ENCODE results near the gene SERPINB7. TPM values are rescaled to one million over a fixed set of nuclear protein-coding genes. Genes with fewer than 3 reads are reported as not detected.

SERPINB7 gene
- total RNA-seq, 1 experiment from 2014 or later: not detected

DNA sequence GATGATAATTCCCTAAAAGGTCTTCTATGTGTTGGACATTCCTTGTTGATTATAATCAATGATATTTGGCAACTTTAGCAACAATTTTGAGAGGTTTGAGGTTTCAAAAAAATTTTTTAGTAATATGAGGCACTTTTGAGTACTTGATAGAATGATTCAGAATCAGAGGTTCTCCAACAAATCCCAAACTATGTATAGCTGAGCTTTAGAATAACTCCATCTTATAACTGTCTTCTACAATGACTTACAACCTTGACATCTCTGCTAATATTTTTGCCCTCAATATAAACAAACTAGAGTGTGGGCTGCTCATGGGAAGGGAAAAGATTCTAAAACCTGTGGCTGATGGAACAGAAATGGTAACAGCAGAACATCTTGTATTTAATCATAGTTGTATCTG, 21.5 kb upstream of the SERPINB7 start:
- ChIA-PET POLR2A (no interaction called here), CTCF (interaction anchor here (0.8 to 1.0 kb wide), 2 partner anchors 90 to 170 kb away, joined by 3 read pairs; no protein-coding TSS in a partner anchor), RAD21 (ENCODE audit: low non-redundant PET in 1 of 2, low total read pairs in 2 of 2, uncharacterized antibody in 2 of 2, unreplicated experiment in 2 of 2) (no interaction called here)
- H3K27me3 ChIP-seq (ENCODE audit: insufficient read depth, low read length): no peaks in the 10 kb centered on the region
- H3K9me3 ChIP-seq (ENCODE audit: control insufficient read depth in 1 of 2, insufficient read depth in 1 of 2, low read depth in 1 of 2, low read length in 2 of 2): no peaks in the 10 kb centered on the region
- no peak overlapping the region for H2AFZ ChIP-seq (ENCODE audit: low read depth, low read length, poor library complexity, severe bottlenecking)
- intact Hi-C loops (cut with micrococcal nuclease): no loop called here
- H3K4me3 ChIP-seq (replicated peaks in 1 of 2; ENCODE audit: low read depth in 1 of 2, low read length in 2 of 2): no peak overlapping the region
- H3K9me2 ChIP-seq (ENCODE audit: insufficient read depth): no peaks in the 10 kb centered on the region
- no peak overlapping the region for H3K4me2 ChIP-seq (ENCODE audit: low read length)
- no peak overlapping the region for H3K27ac ChIP-seq (ENCODE audit: low read depth, low read length)
- no peaks in the 10 kb centered on the region for H4K20me1 ChIP-seq (ENCODE audit: insufficient read depth)
- no peak for ATAC-seq
- H3K36me3 ChIP-seq (ENCODE audit: control insufficient read depth in 1 of 2, insufficient read depth in 2 of 2, low read length in 2 of 2): no peaks in the 10 kb centered on the region
- no peak for DNase-seq (ENCODE audit: low read depth, low spot score)
- H3K4me1 ChIP-seq (ENCODE audit: control insufficient read depth in 1 of 2, insufficient read depth in 2 of 2, low read length in 2 of 2): no peaks in the 10 kb centered on the region
- H3K79me2 ChIP-seq (ENCODE audit: insufficient read depth, low read length): no peaks in the 10 kb centered on the region
- BruUV-seq (replicated peaks): no TSS peak
- TF ChIP-seq SIN3A (IDR thresholded peaks at IDR 0.05; ENCODE audit: low read depth) (no peak), ELF1 (IDR thresholded peaks at IDR 0.05; ENCODE audit: borderline replicate concordance, low read depth) (no peak), CBX3 (IDR thresholded peaks at IDR 0.05; ENCODE audit: low read depth) (no peak), SRF (IDR thresholded peaks at IDR 0.05; ENCODE audit: low read depth) (no peak), FOSL1 (IDR thresholded peaks at IDR 0.05; ENCODE audit: low read depth) (no peak), CTCF (IDR thresholded peaks at IDR 0.05 in 2 of 3, conservative IDR thresholded peaks at IDR 0.05 in 1 of 3; ENCODE audit: borderline replicate concordance in 1 of 3, insufficient read depth in 1 of 3, low read depth in 2 of 3, low read length in 2 of 3) (no peak), REST (IDR thresholded peaks at IDR 0.05; ENCODE audit: low read depth) (no peak), CEBPB (IDR thresholded peaks at IDR 0.05; ENCODE audit: low read depth) (no peak), EGR1 (IDR thresholded peaks at IDR 0.05; ENCODE audit: low read depth) (no peak), POLR2A (IDR thresholded peaks at IDR 0.05; ENCODE audit: borderline replicate concordance, extremely low read depth, insufficient read depth, insufficient read length) (no peak), YY1 (IDR thresholded peaks at IDR 0.05; ENCODE audit: extremely low read depth, insufficient replicate concordance, low read depth, low read length) (no peak), ATF3 (IDR thresholded peaks at IDR 0.05) (no peak), SP1 (IDR thresholded peaks at IDR 0.05; ENCODE audit: low read depth) (no peak), ZNF274 (IDR thresholded peaks at IDR 0.05; ENCODE audit: low read depth, low read length) (no peak), EZH2 (IDR thresholded peaks at IDR 0.05) (no peak)
- TF ChIP-seq, protein P1, sequence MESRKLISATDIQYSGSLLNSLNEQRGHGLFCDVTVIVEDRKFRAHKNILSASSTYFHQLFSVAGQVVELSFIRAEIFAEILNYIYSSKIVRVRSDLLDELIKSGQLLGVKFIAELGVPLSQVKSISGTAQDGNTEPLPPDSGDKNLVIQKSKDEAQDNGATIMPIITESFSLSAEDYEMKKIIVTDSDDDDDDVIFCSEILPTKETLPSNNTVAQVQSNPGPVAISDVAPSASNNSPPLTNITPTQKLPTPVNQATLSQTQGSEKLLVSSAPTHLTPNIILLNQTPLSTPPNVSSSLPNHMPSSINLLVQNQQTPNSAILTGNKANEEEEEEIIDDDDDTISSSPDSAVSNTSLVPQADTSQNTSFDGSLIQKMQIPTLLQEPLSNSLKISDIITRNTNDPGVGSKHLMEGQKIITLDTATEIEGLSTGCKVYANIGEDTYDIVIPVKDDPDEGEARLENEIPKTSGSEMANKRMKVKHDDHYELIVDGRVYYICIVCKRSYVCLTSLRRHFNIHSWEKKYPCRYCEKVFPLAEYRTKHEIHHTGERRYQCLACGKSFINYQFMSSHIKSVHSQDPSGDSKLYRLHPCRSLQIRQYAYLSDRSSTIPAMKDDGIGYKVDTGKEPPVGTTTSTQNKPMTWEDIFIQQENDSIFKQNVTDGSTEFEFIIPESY (IDR thresholded peaks at IDR 0.05; ENCODE audit: extremely low read depth, insufficient replicate concordance, low read length): no peak
- H3K9ac ChIP-seq (ENCODE audit: low read length): no peak overlapping the region
